Measurements from ENCODE around the gene ZNF436. TPM values are rescaled to one million over a fixed set of nuclear protein-coding genes. Genes with fewer than 3 reads are reported as not detected.

ZNF436 gene
- total RNA-seq, 1 donor from 2014 or later: 29.0 TPM

DNA sequence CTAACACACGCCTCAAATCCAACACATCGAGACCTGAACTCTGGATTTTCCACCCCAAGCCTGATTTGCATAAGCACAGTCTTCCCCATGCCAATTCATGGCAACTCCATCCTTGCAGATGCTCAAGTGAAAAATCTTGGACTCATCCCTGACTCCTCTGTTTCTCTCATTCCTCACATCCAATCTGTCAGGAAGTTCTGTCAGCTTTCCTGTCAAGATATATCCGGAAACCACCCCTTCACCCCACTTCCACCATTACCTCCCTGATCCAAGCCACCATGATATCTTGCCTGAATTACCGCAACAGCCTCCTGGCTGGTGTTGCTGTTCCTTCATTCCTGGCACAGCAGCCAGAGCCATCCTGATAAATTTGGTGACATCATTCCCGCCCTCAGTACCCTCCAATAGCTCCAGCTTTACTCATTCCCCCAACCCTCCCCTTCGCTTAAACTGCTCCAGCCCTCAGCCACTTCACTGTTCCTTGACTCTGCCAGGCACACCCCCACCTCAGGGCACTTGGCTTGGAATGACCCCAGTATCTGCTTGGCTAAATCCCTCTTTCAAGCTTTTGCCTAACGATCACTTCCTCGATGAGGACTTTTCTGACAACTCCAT lies 37.5 kb upstream of the ZNF436 start:
- H3K27me3 ChIP-seq (ENCODE audit: control insufficient read depth, insufficient read depth, low read length): no peaks in the 10 kb centered on the region
- FAIRE-seq (no peak), DNase-seq (ENCODE audit: low read depth) (no peak)
- TF ChIP-seq, protein P1, sequence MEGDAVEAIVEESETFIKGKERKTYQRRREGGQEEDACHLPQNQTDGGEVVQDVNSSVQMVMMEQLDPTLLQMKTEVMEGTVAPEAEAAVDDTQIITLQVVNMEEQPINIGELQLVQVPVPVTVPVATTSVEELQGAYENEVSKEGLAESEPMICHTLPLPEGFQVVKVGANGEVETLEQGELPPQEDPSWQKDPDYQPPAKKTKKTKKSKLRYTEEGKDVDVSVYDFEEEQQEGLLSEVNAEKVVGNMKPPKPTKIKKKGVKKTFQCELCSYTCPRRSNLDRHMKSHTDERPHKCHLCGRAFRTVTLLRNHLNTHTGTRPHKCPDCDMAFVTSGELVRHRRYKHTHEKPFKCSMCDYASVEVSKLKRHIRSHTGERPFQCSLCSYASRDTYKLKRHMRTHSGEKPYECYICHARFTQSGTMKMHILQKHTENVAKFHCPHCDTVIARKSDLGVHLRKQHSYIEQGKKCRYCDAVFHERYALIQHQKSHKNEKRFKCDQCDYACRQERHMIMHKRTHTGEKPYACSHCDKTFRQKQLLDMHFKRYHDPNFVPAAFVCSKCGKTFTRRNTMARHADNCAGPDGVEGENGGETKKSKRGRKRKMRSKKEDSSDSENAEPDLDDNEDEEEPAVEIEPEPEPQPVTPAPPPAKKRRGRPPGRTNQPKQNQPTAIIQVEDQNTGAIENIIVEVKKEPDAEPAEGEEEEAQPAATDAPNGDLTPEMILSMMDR (IDR thresholded peaks at IDR 0.05; ENCODE audit: insufficient read depth, low read length, severe bottlenecking): no peak
- H3K4me3 ChIP-seq (ENCODE audit: low read depth, low read length): no peak overlapping the region
- no peaks in the 10 kb centered on the region for H3K36me3 ChIP-seq (ENCODE audit: control insufficient read depth, insufficient read depth, low read length)

DNA sequence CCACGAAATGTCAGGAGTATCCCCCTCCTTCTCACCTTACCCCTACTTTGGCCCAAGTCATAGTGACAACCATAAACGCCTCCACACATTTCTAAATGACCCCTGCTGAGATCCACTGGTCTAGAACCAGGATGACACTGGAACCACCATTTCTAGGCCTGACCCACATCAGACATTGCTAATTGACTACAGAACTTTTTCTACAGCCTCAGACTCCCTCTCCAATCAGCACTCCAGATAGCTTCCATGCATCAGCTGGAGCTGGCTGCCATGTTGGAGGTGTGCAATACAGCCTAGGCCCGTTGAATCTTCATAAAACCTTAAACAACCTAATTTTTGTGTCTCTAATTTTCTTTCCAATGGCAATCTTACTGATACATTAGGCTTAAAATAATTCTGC lies 36.3 kb upstream of the ZNF436 start:
- Histone ChIP-seq H3K4me3 (ENCODE audit: low read depth, low read length) (no peak overlapping the region), H3K27me3 (ENCODE audit: control insufficient read depth, insufficient read depth, low read length) (no peaks in the 10 kb centered on the region), H3K36me3 (ENCODE audit: control insufficient read depth, insufficient read depth, low read length) (no peaks in the 10 kb centered on the region)
- FAIRE-seq (no peak), DNase-seq (ENCODE audit: low read depth) (no peak)
- TF ChIP-seq, protein P1 (IDR thresholded peaks at IDR 0.05; ENCODE audit: insufficient read depth, low read length, severe bottlenecking): no peak

DNA sequence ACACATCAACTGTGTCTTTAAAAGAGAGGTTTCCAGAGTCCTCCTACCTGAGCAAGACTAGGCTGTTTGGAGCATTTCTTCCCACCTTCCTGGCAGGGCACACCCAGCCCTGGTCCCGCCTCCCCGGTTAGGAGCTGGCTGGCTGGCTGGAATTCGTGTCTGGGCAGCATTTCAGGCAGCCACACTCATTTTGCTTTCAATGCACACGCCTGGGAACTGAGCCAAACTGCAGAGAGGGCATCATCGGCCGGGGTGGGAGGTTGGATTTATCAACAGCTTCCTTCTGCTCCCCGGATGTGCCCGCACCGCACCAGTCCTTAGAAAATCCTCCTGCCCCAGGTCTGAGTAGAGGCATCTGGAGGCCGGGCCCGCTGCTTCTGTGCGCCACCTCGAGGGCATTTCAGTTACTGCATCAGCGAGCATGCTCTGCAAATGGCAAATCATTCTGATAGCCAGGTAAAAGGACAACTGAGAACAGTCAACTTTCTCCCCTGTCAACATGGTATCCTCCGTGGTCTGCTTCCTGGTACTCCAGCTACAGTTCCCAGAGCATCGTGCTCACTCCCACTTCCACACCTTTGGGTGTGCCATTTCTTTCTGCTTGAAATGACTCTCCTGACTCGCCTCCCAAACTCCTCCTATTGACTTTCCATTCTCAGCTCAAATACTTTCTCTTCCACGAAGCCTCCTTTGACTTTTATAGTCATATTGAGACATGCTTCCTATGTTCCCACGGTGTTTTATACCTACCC lies 34.3 kb upstream of the ZNF436 start:
- no peak overlapping the region for H3K4me3 ChIP-seq (ENCODE audit: low read depth, low read length)
- DNase-seq (ENCODE audit: low read depth) (peak; percentile 98), FAIRE-seq (peak; percentile 92)
- H3K27me3 ChIP-seq (ENCODE audit: control insufficient read depth, insufficient read depth, low read length): no peaks in the 10 kb centered on the region
- H3K36me3 ChIP-seq (ENCODE audit: control insufficient read depth, insufficient read depth, low read length): no peaks in the 10 kb centered on the region
- TF ChIP-seq, protein P1 (IDR thresholded peaks at IDR 0.05; ENCODE audit: insufficient read depth, low read length, severe bottlenecking): peak; percentile 93

GRCh38 chr1:23403355-23403734 lies 33.7 kb upstream of the ZNF436 start:
- DNase-seq (ENCODE audit: low read depth) (no peak), FAIRE-seq (no peak)
- Histone ChIP-seq H3K36me3 (ENCODE audit: control insufficient read depth, insufficient read depth, low read length) (no peaks in the 10 kb centered on the region), H3K27me3 (ENCODE audit: control insufficient read depth, insufficient read depth, low read length) (no peaks in the 10 kb centered on the region), H3K4me3 (ENCODE audit: low read depth, low read length) (no peak overlapping the region)
- TF ChIP-seq, protein P1 (IDR thresholded peaks at IDR 0.05; ENCODE audit: insufficient read depth, low read length, severe bottlenecking): no peak

DNA sequence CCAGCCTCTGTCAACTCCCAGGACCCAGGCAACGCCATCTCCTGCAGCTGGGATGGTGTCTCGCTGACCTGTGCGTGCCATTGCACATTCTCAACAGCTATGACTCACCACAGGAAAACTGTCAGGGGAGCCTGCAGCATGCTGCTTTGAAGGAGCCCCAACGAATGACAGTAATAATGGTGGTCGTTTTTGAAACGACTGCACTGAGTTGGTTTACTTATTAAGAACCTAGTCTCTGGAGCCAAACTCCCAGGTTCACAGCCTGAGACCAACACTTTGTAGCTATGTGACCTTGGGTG lies 33.4 kb upstream of the ZNF436 start:
- no peak for FAIRE-seq
- Histone ChIP-seq H3K36me3 (ENCODE audit: control insufficient read depth, insufficient read depth, low read length) (no peaks in the 10 kb centered on the region), H3K4me3 (ENCODE audit: low read depth, low read length) (no peak overlapping the region), H3K27me3 (ENCODE audit: control insufficient read depth, insufficient read depth, low read length) (no peaks in the 10 kb centered on the region)
- TF ChIP-seq, protein P1 (IDR thresholded peaks at IDR 0.05; ENCODE audit: insufficient read depth, low read length, severe bottlenecking): no peak
- peak; percentile 85 for DNase-seq (ENCODE audit: low read depth)

Measured in bronchial epithelial cell (primary cell).